K562 (cell line): ENCODE results near the gene GLRX3. TPM values are rescaled to one million over a fixed set of nuclear protein-coding genes. Genes with fewer than 3 reads are reported as not detected.
A peak's percentile ranks its signal among the peaks of the same experiment; 100 is the strongest.

Experiments used
- ATF1 ChIP-seq, 2 experiments: fragments of 450-650 bp in 1 of 2; IDR thresholded peaks; 2 replicates each; pipeline ENCODE4 v1.6.1; 2016; ENCODE audit warnings: missing compliant biosample characterization in 1 of 2, missing genetic modification characterization in 1 of 2
- CREB3 ChIP-seq: fragments of 450-650 bp; conservative IDR thresholded peaks from 2 replicates; pipeline ENCODE4 v1.6.1; 2016; ENCODE audit warnings: missing genetic modification characterization, low read depth, mild to moderate bottlenecking, missing compliant biosample characterization, moderate library complexity
- FUS ChIP-seq: fragments of 200-400 bp; formaldehyde crosslinking; optimal IDR thresholded peaks from 2 replicates; pipeline ENCODE3; 2017; ENCODE audit warnings: low read depth, low read length
- GTF2A2 ChIP-seq: IDR thresholded peaks from 2 replicates; pipeline ENCODE4 v1.6.1; 2016; ENCODE audit warnings: mild to moderate bottlenecking, missing genetic modification characterization, missing compliant biosample characterization
- HDAC1 ChIP-seq, 2 experiments: fragments of 450-650 bp; IDR thresholded peaks; 2 replicates each; pipeline ENCODE4 v1.6.1; 2016 to 2017; ENCODE audit warnings: inconsistent platforms in 1 of 2, mild to moderate bottlenecking in 1 of 2, moderate library complexity in 1 of 2
- HES1 ChIP-seq: fragments of 450-650 bp; IDR thresholded peaks from 2 replicates; pipeline ENCODE4 v1.6.1; 2016; ENCODE audit warnings: low read depth, mild to moderate bottlenecking, moderate library complexity
- IRF2 ChIP-seq: sonication (generic); formaldehyde crosslinking; IDR thresholded peaks from 2 replicates; pipeline ENCODE4 v1.8.1; 2022; ENCODE audit warnings: mild to moderate bottlenecking, missing genetic modification reagents
- MTF1 ChIP-seq: fragments of 250-450 bp; sonication (Bioruptor Pico); IDR thresholded peaks from 2 replicates; pipeline ENCODE4 v1.9.0; 2021; ENCODE audit warnings: moderate library complexity, mild to moderate bottlenecking, inconsistent platforms, borderline replicate concordance
- MYC ChIP-seq, 2 experiments: fragments of 250-450 bp in 1 of 2; sonication (Bioruptor Pico) in 1 of 2; IDR thresholded peaks; 2 replicates each; pipeline versions ENCODE4 v1.5.1 to v1.6.1; 2012 to 2021; ENCODE audit warnings: low read depth in 2 of 2, borderline replicate concordance in 1 of 2, improper control_type of control experiment in 1 of 2, low read length in 1 of 2, mild to moderate bottlenecking in 1 of 2, moderate library complexity in 1 of 2
- SAFB2 ChIP-seq: fragments of 200-400 bp; formaldehyde crosslinking; IDR thresholded peaks from 2 replicates; pipeline ENCODE4 v1.6.1; 2018; ENCODE audit warnings: borderline replicate concordance, low read length, low read depth, moderate library complexity; ENCODE audit not compliant: severe bottlenecking
- THRB ChIP-seq: fragments of 450-650 bp; formaldehyde crosslinking; conservative IDR thresholded peaks from 2 replicates; pipeline ENCODE4 v1.4.0; 2022; ENCODE audit warnings: mild to moderate bottlenecking, missing genetic modification characterization
- ZKSCAN1 ChIP-seq: fragments of 150-350 bp; IDR thresholded peaks from 2 replicates; pipeline ENCODE4 v1.6.1; 2016; ENCODE audit warnings: low read depth, low read length
- ZNF184 ChIP-seq: sonication (generic); formaldehyde crosslinking; IDR thresholded peaks from 2 replicates; pipeline ENCODE4 v1.5.0; 2020; ENCODE audit warnings: missing genetic modification reagents
- ZNF395 ChIP-seq: fragments of 200-800 bp; sonication (Bioruptor generic); IDR thresholded peaks from 2 replicates; pipeline ENCODE4 v1.6.1; 2017; ENCODE audit warnings: missing genetic modification characterization, missing compliant biosample characterization
- ZNF76 ChIP-seq: fragments of 250-450 bp; sonication (Bioruptor Pico); IDR thresholded peaks from 2 replicates; pipeline ENCODE4 v1.4.0; 2020; ENCODE audit warnings: mild to moderate bottlenecking, moderate library complexity, borderline replicate concordance
- ZSCAN29 ChIP-seq: fragments of 450-650 bp; IDR thresholded peaks from 2 replicates; pipeline ENCODE4 v1.6.1; 2017
- polyA plus RNA-seq, 8 experiments: library from polyadenylated mRNA; depleted of rRNA in 4 of 8; stranded (reverse) in 5 of 8; unstranded in 3 of 8; fragments of >200 nt; fragmentation: Nextera tagmentation in 2 of 8; fragmentation: Illumina TruSeq in 1 of 8; extraction: Ambion mirVana in 2 of 8; extraction: Trizol in 1 of 8; gene quantifications; 2 replicates each; pipeline versions ENCODE4 v1.2.1 to v1.2.3, GENCODE V29; 2011 to 2014; ENCODE audit warnings: inconsistent platforms in 1 of 8, missing spikeins in 1 of 8
- total RNA-seq, 7 experiments: library from RNA; depleted of rRNA in 6 of 7; stranded (reverse); fragments of >200 nt in 6 of 7; fragmentation: Illumina TruSeq in 2 of 7; extraction: Trizol in 2 of 7; gene quantifications; 2 replicates each; pipeline versions ENCODE4 v1.2.1 to v1.2.3, GENCODE V29; 2011 to 2021; ENCODE audit warnings: low replicate concordance in 1 of 7
- TF ChIP-seq, protein P1 (sequence below), 2 experiments: fragments of 450-650 bp; IDR thresholded peaks; 2 replicates each; pipeline ENCODE4 v1.6.1; 2018; ENCODE audit warnings: mild to moderate bottlenecking in 2 of 2, low read depth in 1 of 2; ENCODE audit not compliant: partially characterized antibody in 2 of 2

Gene GLRX3
- total and polyA plus RNA-seq, 9 of the 15 experiments (the other 6 are each of a cell fraction or from before 2014, with no cell fraction given), result 115 to 190 (median 169) TPM

GRCh38 chr10:130110246-130111112, 25.7 kb upstream of the GLRX3 start, which contains the start of gene C10orf143 (continued):
- peak; percentile 26; the same call in 1 of the 2 replicates for TF ChIP-seq ZNF76
- TF ChIP-seq FUS, result peak; percentile 37
- no peak for TF ChIP-seq ZKSCAN1
- TF ChIP-seq HES1, result no peak
- TF ChIP-seq ZSCAN29, result 0 out of 2 replicates have a peak, but pooled peaks have one; percentile 36
- no peak for TF ChIP-seq SAFB2
- TF ChIP-seq MYC (IDR thresholded peaks at IDR 0.05; ENCODE audit: low read depth, low read length), result peak; percentile 88
- TF ChIP-seq MYC (CRISPR knock-in tag; IDR thresholded peaks at IDR 0.05; ENCODE audit: borderline replicate concordance, low read depth), result no peak
- TF ChIP-seq ATF1 (CRISPR knock-in tag; IDR thresholded peaks at IDR 0.05), result no peak
- peak; percentile 81 for TF ChIP-seq ATF1 (tag; IDR thresholded peaks at IDR 0.05)
- no peak for TF ChIP-seq ZNF184 (CRISPR knock-in tag)
- TF ChIP-seq CREB3 (tag), result no peak
- TF ChIP-seq, protein P1, sequence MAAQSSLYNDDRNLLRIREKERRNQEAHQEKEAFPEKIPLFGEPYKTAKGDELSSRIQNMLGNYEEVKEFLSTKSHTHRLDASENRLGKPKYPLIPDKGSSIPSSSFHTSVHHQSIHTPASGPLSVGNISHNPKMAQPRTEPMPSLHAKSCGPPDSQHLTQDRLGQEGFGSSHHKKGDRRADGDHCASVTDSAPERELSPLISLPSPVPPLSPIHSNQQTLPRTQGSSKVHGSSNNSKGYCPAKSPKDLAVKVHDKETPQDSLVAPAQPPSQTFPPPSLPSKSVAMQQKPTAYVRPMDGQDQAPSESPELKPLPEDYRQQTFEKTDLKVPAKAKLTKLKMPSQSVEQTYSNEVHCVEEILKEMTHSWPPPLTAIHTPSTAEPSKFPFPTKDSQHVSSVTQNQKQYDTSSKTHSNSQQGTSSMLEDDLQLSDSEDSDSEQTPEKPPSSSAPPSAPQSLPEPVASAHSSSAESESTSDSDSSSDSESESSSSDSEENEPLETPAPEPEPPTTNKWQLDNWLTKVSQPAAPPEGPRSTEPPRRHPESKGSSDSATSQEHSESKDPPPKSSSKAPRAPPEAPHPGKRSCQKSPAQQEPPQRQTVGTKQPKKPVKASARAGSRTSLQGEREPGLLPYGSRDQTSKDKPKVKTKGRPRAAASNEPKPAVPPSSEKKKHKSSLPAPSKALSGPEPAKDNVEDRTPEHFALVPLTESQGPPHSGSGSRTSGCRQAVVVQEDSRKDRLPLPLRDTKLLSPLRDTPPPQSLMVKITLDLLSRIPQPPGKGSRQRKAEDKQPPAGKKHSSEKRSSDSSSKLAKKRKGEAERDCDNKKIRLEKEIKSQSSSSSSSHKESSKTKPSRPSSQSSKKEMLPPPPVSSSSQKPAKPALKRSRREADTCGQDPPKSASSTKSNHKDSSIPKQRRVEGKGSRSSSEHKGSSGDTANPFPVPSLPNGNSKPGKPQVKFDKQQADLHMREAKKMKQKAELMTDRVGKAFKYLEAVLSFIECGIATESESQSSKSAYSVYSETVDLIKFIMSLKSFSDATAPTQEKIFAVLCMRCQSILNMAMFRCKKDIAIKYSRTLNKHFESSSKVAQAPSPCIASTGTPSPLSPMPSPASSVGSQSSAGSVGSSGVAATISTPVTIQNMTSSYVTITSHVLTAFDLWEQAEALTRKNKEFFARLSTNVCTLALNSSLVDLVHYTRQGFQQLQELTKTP (IDR thresholded peaks at IDR 0.05; ENCODE audit: low read depth in 1 of 2, partially characterized antibody in 2 of 2), result no peak
- no peak for TF ChIP-seq THRB (CRISPR knock-in tag)
- TF ChIP-seq GTF2A2, result no peak
- TF ChIP-seq IRF2 (CRISPR knock-in tag), result no peak
- peak; percentile 55; the same call in 1 of the 2 replicates for TF ChIP-seq ZNF395 (CRISPR knock-in tag)
- TF ChIP-seq HDAC1 (IDR thresholded peaks at IDR 0.05), result peak in 1 of 2 experiments; percentile 80; a peak in 2 of 4 replicates
- TF ChIP-seq MTF1 (CRISPR knock-in tag), result no peak
